Transverse colon (tissue), 4 donors: Measurements from ENCODE around the gene DDI1.

Experiments used
- CTCF ChIP-seq, 5 experiments: fragments of 200-600 bp in 3 of 5; fragments of 450-650 bp in 2 of 5; sonication (generic) in 3 of 5; IDR thresholded peaks; 1 replicate in 2 of 5; 2 replicates in 3 of 5; pipeline ENCODE4 v1.5.1; 2016 to 2017; ENCODE audit warnings: antibody characterized with exemption in 5 of 5, inconsistent platforms in 3 of 5, mild to moderate bottlenecking in 2 of 5, moderate library complexity in 1 of 5
- EP300 ChIP-seq: sonication (generic); formaldehyde crosslinking; IDR thresholded peaks from one replicate; pipeline ENCODE4 v1.6.1; 2017; ENCODE audit warnings: antibody characterized with exemption, low read depth
- POLR2A ChIP-seq: fragments of 450-650 bp; IDR thresholded peaks from one replicate; pipeline ENCODE4 v1.6.1; 2016; ENCODE audit warnings: antibody characterized with exemption, mild to moderate bottlenecking, moderate library complexity
- POLR2AphosphoS5 ChIP-seq, 3 donors: sonication (generic); formaldehyde crosslinking; IDR thresholded peaks; one replicate each; pipeline ENCODE4 v1.6.1; 2016; ENCODE audit warnings: antibody characterized with exemption in 3 of 3

DNA sequence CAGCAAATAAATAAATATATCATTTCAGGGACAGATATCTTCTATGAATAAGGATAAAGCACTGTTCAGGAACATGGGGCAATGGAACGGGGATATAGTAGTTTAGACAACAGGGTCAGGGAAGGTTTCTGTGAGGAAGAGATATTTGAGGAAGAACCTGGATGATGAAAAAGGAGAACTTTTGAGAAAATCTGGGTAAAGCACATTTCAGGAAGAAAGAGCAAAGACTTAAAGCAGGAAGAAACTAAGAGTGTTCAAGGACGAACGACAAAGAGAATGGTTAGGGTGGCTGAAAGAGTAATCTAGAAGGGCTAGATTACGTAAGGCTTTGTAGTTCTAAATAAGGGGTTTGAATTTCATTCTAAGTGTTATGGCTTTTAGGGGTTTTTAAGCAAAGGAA, 12.7 kb downstream of the DDI1 start:
- TF ChIP-seq CTCF (IDR thresholded peaks at IDR 0.05) (no peak), POLR2A (no peak), EP300 (no peak), POLR2AphosphoS5 (IDR thresholded peaks at IDR 0.05) (no peak)
